GM18519 (cell line): ENCODE measurements around the gene TXLNG.
"Not testable (repeated sequence)": the region's sequence is repeated elsewhere in the genome, so short reads cannot be mapped to it uniquely, and the experiment has no call there.

Experiments
- ATAC-seq: cut with Tn5 transposase; IDR thresholded peaks from one replicate; pipeline ENCODE4 v1.9.1; 2021; ENCODE audit warnings: mild to moderate bottlenecking, moderate library complexity; ENCODE audit not compliant: unreplicated experiment, low FRiP score

Gene TXLNG

DNA sequence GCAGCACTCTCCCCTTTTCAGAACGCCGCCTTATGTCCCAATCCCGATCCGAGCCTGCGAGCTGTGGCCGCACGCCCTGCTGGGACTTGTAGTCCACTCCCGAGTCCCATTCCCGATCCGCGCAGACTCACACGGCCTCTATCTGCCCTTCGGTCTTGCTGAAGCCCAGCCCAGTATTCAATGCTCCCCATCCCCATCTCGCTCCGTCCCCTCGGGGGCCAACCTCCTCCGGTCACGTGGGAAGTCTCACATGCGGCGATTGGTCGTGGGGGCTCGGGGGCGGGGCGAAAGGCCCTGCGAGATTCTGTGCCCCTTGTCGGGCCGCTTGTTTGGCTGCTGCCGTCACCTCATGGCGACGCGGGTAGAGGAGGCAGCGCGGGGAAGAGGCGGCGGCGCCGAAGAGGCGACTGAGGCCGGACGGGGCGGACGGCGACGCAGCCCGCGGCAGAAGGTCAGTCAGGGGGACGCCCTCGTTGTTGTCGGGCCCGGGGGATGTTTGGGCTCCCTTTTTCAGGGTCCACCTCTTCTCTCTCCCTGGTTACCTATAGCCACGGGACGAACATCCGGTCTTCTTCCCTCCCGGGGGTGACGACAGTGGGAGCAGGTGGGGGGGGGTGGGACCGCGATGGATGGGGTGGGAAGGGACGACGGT lies at the start of gene TXLNG:
Gene TXLNG, plus strand, starts transcription at position 328 of the 652 bp plus-strand sequence. Its CDS starts 22 bp downstream, at position 350.
- peak; percentile 97 for ATAC-seq

DNA sequence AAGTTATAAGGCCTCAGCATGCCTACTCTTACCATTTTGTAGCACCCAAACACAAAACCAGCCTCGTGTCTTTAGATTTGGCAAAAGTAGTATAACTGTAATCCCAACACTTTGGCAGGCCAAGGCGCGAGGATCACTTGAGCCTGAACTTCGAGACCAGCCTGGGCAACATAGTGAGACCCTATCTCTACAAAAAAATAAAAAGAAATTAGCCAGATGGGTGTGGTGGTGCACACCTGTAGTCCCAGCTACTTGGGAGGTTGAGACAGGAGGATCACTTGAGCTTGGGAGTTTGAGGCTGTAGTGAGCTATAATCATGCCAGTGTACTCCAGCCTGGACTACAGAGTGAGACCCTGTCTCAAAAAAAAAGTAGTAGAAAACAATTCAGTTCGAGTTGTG lies 49.2 kb upstream of the TXLNG start:
- ATAC-seq = no peak

DNA sequence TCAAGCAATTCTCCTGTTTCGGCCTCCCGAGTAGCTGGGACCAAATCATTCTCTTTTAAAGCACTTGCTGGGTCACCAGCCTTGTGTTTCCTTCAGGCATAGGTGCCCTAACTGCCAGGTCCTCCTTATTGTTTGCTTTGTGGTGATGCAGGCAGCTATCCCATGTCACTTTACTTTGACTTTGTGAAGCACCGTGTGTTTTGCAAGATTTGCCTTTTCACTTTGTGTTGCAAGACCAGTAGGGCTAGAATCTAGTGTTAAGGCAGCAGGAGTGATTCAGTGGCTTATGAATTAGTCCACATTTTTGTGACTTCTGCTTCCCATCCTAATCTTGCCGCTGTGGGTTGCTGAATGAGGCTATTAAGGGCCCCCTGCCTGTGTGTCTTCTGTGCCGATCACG lies 46.7 kb upstream of the TXLNG start:
- no peak for ATAC-seq

DNA sequence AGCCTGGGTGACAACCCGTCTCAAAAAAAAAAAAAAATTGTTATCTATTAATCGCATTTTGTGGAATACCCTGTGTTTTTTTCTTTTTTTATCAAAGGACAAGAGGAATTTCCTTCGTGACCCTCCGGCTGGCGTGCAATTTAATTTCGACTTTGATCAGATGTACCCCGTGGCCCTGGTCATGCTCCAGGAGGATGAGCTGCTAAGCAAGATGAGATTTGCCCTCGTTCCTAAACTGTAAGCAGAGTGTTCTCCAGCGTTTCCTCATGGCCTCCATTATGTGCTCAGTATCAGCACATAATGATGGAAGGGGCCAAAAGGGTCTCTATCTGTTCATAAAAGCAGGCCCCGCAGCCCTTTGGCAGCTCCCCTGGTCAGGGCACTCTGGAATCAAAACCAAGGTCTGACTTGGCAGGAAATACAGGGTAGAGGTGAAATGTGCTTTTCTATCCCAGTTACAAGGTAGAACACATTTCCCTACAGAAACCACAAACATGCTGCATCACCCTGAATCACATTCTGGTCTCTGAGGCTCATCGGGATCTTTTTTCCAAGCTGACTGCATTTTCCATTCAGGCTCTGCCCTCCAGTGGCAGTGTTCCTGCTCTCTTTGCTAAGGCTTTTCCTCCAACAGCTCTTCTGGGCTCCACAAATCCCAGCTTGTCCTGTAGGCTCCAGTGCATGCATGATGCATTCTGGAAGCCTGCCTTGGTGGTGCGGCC lies 42.5 kb upstream of the TXLNG start:
- ATAC-seq = no peak

DNA sequence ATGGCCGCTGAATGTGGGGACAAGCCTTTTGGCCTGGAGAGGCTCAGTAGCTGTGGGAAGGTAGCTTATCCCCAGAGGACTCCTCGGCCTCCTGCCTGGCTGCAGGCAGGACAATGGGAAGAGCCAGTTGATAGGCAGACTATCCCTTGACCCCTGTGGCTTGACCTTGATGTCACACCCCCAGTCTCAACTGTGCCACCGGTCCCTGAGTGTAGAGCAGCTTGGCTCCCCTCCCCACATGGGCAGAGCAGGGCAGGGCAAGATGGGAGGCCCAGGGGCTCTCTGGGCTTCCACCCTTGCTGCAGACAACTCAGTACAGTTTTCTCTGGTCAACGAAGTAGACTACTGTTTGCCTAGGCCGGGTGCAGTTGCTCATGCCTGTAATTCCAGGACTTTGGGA lies 41.2 kb upstream of the TXLNG start:
- no peak for ATAC-seq

DNA sequence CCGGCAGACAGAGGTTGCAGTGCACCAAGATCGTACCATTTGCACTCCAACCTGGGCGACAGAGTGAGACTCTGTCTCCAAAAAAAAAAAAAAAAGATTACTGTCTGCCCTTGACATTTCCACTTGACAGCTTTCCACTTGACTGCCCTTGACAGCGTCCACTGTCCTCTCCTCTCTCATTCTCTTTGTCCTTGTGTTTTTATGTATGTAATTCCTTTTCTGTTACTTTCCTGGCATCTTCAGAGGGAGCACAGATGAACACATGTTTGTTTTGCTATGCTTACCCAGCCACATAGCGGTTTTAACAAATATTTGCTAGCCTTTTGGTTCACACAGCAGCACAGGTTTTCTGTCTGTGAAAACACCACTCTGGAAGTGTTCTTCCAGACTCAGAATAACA lies 40.6 kb upstream of the TXLNG start:
- no peak for ATAC-seq

DNA sequence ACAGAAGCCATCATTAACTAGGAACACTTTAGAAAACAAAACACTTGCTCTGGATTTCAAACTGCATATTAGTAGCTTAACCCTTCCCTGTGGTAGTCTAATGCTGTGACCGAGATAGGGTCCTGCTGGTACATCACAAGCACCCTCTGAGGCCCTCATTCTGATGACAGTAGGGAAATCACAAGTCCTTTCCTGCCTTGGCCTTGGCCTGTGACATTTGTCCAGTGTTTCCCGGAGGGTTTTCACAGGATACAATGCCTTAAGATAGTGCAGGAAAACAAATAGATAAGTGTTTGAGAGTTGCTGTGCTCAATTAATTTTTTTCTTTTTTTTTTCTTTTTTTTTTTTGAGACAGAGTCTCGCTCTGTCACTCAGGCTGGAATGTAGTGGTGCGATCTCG lies 37.8 kb upstream of the TXLNG start:
- ATAC-seq = no peak

DNA sequence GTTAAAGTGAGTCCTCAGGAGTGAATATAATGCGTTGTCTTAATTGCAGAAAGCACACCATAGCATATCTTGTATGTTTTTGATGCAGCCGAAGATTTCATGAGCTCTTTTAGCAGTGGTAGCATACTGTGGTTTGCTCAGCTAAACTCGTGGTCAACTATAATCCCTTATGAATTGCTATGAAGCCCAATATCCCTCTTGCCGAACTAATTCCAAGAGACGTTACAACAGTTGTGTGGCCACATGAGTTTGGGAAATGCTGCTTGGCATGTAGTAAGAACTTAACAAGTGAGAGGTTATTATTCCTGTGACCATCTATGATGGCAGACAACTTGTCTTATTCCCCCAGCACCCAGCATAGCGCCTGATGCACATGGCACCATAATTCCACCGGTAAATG lies 36.1 kb upstream of the TXLNG start:
- ATAC-seq = no peak

DNA sequence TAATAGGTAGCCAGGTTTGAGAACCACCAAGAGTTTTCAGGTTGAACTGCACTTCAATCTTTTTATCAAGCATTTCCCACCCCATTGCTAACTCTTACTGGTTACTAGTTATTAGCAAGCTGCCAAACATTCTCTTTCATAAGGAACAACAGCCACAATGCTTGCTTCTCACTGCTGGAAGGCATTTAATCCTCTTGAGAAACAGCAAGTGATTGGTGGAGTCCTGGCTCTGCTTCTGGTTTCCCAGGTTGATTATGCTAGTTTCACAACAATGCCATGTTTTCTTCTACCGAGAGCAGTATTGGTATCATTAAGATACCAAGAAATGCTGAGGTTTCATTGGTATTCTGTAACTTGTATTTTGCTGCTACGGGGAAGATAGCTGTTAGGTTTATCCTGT lies 32.2 kb upstream of the TXLNG start:
- no peak for ATAC-seq

DNA sequence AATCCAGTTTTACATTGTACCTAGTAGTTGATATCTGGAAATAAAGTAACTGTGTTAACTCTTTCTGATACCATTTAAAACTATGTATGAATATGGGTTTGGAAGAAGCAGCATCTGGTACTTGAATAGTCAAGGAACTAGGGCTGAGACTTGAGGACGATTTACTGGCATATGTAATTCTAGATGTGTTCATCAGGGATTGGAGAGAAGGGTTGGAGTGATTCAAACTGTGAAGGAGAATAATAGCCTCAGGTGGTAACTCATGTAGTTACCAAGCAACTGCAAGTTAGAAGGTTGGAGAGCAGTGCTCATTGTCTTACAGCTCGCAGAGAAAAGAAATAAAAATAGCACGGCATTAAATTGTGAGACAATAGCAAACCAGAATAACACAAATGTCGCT lies 29.5 kb upstream of the TXLNG start:
- no peak for ATAC-seq

DNA sequence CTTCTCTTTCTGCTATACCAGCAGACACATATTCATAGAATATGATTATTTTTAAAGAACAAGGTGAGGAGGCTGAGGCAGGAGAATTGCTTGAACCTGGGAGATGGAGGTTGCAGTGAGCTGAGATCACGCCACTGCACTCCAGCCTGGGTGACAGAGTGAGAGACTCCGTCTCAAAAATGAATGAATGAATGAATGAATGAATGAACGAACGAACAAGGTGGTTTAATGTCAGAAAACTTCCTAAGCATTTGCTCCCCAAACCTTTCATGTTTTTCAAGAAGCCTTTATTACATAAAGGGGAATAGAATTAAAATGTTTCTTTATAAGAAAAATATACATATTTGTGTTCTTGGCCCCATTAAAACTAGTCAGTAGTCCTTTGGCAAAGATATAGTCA lies 24.8 kb upstream of the TXLNG start:
- not testable (repeated sequence) for ATAC-seq

DNA sequence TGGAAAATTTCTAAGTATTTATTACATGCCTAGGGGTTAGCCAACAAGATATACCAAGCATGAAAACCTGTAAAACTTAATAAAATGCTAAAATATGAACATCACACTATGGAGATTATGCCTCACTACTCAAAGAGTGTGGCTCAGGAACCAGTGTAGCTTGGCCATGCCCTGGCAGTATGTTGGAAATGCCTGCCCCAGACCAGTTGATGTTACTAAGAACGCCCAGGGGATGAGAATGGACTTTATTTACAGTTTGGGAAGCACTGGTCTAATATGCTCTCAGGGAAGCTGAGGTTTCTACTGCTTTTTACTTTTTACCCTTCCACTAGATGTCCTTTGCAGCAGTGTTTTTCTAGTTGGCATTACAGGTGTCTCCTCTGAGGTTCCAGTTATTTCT lies 23.7 kb upstream of the TXLNG start:
- no peak for ATAC-seq

DNA sequence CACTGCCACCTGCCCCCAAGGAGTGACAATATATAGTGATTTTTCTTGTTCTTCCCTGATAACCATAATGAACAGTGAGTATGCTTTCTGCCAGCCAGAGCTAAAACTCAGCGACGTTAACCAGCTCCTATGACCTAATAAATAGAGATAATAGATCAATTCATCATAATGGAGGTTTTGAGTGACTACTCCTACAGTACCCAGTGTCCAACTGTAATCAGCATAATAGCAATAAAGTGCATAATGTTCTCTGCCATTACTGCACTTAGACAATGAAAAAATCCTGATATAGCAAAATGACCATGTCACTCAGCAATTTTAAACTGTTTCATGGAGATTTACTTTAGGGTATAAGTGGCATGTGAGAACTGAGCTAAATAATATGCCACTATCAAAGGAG lies 20.7 kb upstream of the TXLNG start:
- no peak for ATAC-seq

DNA sequence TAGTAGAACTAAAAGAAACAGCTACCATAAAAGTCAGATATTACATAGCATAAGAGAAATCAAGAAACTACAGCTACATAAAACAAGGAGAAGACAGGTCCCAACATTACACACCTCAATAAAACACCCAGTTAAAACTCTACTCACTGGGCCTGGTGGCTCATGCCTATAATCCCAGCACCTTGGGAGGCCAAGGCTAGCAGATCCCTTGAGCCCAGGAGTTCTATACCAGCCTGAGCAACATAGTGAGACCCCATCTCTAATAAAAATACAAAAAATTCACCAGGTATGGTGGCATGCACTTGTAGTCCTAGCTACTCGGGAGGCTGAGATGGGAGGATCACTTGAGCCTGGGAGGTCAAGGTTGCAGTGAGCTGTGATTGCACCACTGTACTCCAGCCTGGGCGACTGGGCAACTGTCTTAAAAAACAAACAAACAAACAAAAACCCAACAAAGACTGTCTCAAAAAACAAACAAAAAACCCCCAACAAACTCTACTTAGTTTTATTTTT lies 15.2 kb upstream of the TXLNG start:
- ATAC-seq = no peak

DNA sequence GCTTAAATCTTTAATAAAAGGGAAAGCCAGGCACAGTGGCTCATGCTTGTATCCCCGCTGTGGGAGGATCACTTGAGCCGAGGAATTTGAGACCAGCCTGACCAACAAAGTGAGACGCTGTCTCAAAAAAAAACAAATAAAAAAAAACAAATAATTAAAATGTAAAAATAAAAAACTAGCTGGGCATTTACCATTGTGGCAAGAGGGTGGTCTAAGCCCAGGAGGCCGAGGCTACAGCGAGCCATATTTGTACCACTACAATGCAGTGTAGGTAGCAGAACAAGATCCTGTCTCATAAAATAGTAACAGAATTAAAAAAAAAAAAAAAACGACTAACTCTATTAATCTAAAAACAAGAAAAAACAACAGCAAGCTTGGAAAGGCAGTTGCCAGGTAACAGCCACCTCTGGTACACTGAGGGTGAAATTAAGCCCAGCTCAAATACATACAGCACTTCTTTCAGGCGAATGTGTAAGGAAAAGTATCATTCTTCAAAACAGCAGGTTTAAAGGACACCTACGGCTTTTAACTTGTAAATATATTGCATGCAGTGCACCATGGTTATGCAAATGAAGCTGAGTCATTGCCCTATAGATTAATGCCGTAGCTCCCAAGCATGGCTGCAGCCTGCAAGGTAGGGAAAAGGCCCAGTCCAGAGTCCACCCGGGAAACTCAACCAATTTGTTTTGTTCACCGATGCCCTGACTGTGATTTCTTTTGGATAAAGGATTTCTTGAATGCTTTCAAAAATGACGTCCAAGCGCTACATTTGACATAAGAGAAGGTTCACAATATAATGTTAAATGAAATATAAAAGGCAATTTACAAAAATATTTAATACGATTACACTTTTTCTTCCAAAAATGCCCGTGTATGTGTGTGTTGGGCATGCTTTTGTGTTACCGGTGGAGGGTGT lies 14.5 kb upstream of the TXLNG start:
- no peak for ATAC-seq

DNA sequence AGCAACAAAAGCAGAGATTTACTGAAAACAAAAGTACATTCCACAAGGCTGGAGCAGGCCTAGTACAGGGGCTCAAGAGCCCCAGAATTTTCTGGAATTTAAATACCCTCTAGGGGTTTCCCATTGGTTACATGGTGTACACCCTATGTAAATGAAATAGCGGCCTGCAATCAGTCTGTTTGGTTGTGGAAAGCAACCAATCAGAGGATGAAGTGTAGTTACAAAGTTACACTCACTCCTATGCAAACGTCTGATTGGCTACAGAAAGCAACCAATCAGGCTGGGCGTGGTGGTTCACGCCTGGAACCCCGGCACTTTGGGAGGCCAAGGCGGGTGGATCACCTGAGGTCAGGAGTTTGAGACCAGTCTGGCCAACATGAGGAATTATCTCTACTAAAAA lies 13.8 kb upstream of the TXLNG start:
- no peak for ATAC-seq

DNA sequence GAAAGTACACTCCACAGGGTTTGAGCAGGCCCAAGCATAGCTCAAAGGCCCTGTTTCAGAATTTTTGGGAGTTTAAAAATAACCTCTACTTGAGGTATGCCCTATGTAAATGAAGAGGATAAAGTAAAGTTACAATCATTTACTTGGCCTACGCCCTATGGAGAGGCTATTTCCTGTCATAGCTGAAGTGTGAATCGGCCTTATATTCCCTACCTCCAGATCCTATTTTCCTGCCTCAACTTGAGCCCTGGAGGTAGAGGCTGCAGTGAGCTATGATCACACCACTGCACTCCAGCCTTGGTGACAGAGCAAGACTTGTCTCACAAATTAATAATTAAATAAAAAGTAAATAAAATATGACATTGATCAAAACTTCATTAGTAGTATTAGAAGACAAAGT lies 11.5 kb upstream of the TXLNG start:
- no peak for ATAC-seq

DNA sequence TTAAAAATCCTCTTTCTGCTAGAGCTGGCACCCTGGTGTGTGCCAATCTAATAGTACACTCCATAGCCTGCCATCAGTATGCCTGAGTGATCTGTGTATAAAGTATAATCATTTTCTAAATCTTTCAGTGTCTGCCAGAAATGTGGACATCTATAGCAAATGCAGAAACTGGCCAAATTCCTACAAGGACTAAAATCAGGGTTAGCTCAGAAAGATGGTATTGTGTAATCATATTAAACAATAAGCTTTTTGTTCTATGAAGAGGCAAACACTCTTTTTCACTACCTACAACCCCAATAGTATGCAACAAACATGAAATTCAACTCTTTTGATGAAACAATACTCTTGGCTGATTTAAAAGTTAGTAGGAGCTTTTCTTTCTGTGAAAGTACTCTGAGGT lies 7.7 kb upstream of the TXLNG start:
- ATAC-seq = no peak

DNA sequence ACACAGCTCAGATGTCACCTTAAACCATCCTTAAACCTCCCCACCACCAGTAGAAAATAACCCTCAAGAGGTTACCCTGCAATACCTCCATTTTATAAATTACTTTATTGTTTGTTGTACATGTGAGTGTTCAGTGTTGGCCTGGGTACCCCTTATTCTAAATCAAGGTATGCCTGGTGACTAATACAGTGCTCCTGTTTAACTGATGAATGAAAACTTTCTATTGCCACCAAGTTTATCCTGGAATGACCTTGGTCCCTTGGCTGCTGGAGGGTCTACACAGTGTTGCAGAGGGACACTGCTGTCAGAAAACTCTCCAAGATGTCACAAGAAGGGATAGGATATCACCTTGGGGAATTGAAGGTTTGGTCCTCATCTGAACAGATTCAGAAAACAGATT lies 7.3 kb upstream of the TXLNG start:
- ATAC-seq = no peak

DNA sequence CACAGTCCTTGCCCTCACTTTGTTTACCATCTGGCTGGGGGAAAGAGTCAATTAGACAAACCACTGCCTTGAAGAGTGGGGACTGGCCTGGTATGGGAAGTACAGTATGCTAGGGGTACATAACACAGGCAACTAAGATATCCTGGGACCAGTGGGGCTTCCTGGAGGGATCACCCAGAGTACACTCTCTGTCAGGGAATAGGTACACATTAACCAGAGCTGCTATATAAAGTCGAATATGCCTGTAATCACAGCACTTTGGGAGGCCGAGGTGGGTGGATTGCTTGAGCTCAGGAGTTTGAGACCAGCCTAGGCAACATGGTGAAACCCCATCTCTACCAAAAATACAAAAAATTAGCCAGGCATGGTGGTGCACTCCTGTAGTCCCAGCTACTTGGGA lies 6.5 kb upstream of the TXLNG start:
- not testable (repeated sequence) for ATAC-seq

DNA sequence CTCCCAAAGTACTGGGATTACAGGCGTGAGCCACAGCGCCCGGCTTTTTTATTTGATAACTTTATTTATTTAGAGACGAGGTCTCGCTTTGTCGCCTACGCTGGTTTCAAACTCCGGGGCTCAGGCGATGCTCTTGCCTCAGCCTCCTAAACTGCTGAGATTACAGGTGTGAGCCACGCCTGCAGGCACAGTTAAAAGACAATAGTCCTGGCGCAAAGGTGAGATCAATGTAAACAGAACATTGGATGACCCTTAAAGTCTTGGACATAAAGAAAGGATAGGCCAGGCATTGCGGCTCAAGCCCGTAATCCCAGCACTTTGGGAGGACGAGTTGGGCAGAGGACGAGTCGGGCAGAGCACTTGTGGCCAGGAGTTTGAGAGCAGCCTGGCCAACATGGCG lies 2.8 kb upstream of the TXLNG start:
- ATAC-seq = no peak
